Brain microvascular endothelial cell (primary cell): ENCODE results near the gene TET1.
"Not testable (repeated sequence)": the region's sequence is repeated elsewhere in the genome, so short reads cannot be mapped to it uniquely, and the experiment has no call there.

Experiments used
- DNase-seq: peaks from one replicate; pipeline ENCODE4 v3.0.0-alpha.2; 2020
- H3K27ac ChIP-seq: fragments of 250-450 bp; sonication (Bioruptor Pico); 2 replicates; pipeline ENCODE4 v1.5.1; 2020; ENCODE audit warnings: mild to moderate bottlenecking, moderate library complexity
- H3K27me3 ChIP-seq: fragments of 250-450 bp; sonication (Bioruptor Pico); replicated peaks from 2 replicates; pipeline ENCODE4 v1.5.1; 2020; ENCODE audit warnings: mild to moderate bottlenecking
- H3K36me3 ChIP-seq: fragments of 250-450 bp; sonication (Bioruptor Pico); replicated peaks from 2 replicates; pipeline ENCODE4 v1.5.1; 2020; ENCODE audit warnings: mild to moderate bottlenecking
- H3K4me3 ChIP-seq: 2 replicates; pipeline ENCODE4 v1.5.1; 2011; ENCODE audit warnings: low read depth, mild to moderate bottlenecking, control low read depth, low read length, moderate library complexity
- in situ Hi-C: cut with HindIII; loops from 2 replicates; pipeline ENCODE4 v1.10.0; 2017; ENCODE audit warnings: low sequenced_read_pairs, low pct_ligation_motif_present
- TF ChIP-seq, protein P1 (sequence below): IDR thresholded peaks from 2 replicates; pipeline ENCODE4 v1.5.1; 2011; ENCODE audit warnings: low read depth, mild to moderate bottlenecking, moderate library complexity, low read length, control low read depth, inconsistent platforms; ENCODE audit errors: missing control alignments

TET1 gene

GRCh38 chr10:68705548-68705947, 145.4 kb downstream of the TET1 start:
- Histone ChIP-seq H3K27ac (no peak overlapping the region), H3K4me3 (no peak overlapping the region), H3K27me3 (no peaks in the 10 kb centered on the region), H3K36me3 (no peaks in the 10 kb centered on the region)
- no peak for DNase-seq
- in situ Hi-C loops, result no loop called here
- TF ChIP-seq, protein P1, sequence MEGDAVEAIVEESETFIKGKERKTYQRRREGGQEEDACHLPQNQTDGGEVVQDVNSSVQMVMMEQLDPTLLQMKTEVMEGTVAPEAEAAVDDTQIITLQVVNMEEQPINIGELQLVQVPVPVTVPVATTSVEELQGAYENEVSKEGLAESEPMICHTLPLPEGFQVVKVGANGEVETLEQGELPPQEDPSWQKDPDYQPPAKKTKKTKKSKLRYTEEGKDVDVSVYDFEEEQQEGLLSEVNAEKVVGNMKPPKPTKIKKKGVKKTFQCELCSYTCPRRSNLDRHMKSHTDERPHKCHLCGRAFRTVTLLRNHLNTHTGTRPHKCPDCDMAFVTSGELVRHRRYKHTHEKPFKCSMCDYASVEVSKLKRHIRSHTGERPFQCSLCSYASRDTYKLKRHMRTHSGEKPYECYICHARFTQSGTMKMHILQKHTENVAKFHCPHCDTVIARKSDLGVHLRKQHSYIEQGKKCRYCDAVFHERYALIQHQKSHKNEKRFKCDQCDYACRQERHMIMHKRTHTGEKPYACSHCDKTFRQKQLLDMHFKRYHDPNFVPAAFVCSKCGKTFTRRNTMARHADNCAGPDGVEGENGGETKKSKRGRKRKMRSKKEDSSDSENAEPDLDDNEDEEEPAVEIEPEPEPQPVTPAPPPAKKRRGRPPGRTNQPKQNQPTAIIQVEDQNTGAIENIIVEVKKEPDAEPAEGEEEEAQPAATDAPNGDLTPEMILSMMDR, result no peak

- H3K36me3 ChIP-seq, H3K27me3 ChIP-seq, in situ Hi-C loops, DNase-seq, H3K27ac ChIP-seq, H3K4me3 ChIP-seq: not testable (repeated sequence)
Observed at GRCh38 chr10:68708987-68709386, 148.8 kb downstream of the TET1 start.

DNA sequence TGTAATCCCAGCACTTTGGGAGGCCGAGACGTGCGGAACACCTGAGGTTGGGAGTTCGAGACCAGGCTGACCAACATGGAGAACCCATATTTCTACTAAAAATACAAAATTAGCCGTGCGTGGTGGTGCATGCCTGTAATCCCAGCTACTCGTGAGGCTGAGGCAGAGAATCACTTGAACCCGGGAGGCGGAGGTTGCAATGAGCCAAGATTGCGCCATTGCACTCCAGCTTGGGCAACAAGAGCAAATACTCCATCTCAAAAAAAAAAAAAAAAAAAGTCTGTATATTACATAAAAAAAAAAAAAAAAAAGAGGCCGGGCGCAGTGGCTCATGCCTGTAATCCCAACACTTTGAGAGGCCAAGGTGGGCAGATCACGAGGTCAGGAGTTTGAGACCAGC, 152.9 kb downstream of the TET1 start:
- H3K36me3 ChIP-seq, H3K4me3 ChIP-seq, in situ Hi-C loops, H3K27ac ChIP-seq, DNase-seq, H3K27me3 ChIP-seq: not testable (repeated sequence)

DNA sequence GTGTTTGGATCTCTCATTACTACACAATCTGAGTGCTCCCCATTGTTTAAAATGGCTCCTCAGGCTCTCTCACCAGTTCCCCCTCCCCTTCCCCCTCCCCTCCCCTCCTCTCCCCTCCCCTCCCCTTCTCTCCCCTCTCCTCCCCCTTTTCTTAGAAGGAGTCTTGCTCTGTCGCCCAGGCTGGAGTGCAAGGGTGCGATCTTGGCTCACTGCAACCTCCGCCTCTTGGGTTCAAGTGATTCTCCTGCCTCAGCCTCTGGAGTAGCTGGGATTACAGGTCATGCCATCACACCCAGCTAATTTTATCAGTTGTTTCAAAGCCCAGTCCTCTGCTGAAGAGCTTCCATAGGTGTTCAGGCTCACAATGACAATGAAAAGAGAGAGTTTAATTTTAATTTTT, 157.3 kb downstream of the TET1 start:
- no peak for DNase-seq
- no peaks in the 10 kb centered on the region for H3K36me3 ChIP-seq
- in situ Hi-C loops, result no loop called here

GRCh38 chr10:68720793-68721672, 160.9 kb downstream of the TET1 start, which contains the start of gene CCAR1:
CCAR1 (plus strand) TSS chr10:68721239; CDS start chr10:68722505, 1,266 bp downstream.
- peak; percentile 97 for DNase-seq
- TF ChIP-seq, protein P1, result peak; percentile 1
- Histone ChIP-seq H3K27ac (peak within 1 kb of the TSS; percentile 82), H3K36me3 (peaks cover 17% of the 10 kb centered on the region), H3K4me3 (peak within 1 kb of the TSS; percentile 86), H3K27me3 (no peaks in the 10 kb centered on the region)
- in situ Hi-C loops, result no loop called here

More for the DNA sequence above, 157.3 kb downstream of the TET1 start:
- Histone ChIP-seq H3K27ac (no peak overlapping the region), H3K4me3 (no peak overlapping the region), H3K27me3 (no peaks in the 10 kb centered on the region)
- TF ChIP-seq, protein P1, result no peak

DNA sequence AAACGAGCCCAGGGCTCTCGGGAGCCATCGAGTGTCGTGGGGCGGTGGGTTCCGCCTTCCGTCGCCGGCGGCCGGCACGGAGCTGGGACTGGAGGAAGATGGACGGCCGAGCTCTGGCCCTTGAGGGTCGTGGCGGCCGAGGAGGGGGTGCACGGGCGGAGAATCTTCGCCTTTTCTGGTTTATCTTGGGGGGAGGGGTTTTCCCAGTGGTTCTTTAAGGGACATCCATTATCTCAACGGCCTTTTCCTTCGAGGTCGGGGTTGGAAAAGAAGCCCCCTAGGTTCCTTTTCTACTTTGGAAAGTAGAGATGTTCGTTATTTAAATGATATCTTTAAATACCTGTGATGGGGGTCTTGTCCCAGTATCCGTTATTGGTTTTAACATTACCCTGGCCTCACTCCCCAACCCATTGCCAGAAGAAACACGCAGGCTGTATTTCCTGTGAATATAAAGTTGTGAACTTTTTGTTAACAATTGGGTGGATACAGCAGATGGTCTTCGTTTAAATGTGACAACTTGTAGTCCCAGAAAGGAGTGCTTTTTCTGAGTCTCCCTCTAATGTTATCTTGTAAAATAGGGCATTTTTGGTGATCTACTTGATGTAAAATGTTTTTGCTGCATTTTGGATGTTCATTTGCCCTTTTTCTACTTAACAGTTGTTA, 161.7 kb downstream of the TET1 start:
- peak overlapping the region; percentile 86 for H3K4me3 ChIP-seq
- TF ChIP-seq, protein P1, result no peak
- in situ Hi-C loops, result no loop called here
- peaks cover 23% of the 10 kb centered on the region for H3K36me3 ChIP-seq
- DNase-seq, result no peak
- peak overlapping the region; percentile 82 for H3K27ac ChIP-seq
- no peaks in the 10 kb centered on the region for H3K27me3 ChIP-seq
